HG03520 (cell line): ENCODE measurements around the gene ATP2C1.
"Not testable (repeated sequence)": the region's sequence is repeated elsewhere in the genome, so short reads cannot be mapped to it uniquely, and the experiment has no call there.

Experiments used
- ATAC-seq: cut with Tn5 transposase; IDR thresholded peaks from one replicate; pipeline ENCODE4 v1.9.1; 2021; ENCODE audit warnings: mild to moderate bottlenecking, moderate library complexity; ENCODE audit not compliant: unreplicated experiment

Gene ATP2C1

DNA sequence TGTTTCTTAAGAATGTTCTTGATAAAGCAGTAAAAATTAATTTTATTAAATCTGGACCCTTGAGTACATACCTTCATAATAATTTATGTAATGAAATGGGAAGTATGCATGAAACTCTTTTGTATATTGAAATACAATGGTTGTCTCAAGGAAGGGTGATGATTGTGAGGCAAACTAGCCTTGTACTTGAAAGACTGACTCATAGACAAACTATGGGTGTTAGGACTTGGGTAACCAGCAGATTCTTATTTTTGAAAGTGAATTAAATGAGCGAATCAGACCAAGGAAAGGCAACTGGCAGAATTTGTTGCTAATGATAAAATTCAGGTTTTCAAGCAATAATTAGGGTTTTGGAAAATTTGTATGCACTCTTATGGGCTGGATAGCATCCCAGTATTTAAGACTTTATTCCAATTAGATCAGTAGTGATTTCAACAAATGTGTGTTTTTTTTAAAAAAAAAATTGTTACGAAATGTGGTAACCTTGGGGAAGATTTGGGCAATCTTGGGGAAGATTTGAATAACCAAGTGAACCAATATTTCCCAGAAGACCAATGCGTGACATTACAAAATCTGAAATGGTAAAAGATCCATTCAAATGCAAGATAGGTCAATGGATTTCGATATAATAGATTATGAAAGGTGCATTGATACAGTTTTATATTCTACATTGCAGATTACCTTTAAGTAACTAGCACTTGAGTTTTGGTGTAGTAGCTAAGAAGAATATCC is 42.0 kb downstream of the ATP2C1 start:
- no peak for ATAC-seq

DNA sequence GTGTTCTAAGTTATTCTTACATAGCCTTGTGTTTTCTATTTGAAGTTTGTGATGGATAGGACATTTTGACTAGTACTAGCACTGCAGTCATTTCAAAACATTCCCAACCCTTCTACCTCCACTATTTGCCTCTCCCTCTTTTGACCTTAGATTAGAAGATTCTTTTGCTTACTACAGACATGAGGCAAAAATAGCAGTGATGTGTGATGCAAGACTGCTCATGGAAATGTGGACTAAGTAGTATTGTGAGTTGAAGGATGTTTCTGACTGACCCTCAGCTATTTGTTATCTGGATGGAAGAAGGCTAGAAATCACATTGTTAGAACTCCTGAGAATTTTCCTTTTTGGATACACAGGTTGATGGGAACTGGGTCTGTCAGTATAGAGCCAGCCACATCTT is 45.9 kb downstream of the ATP2C1 start:
- no peak for ATAC-seq

GRCh38 chr3:130941793-130942192 is 47.9 kb downstream of the ATP2C1 start:
- ATAC-seq: no peak

DNA sequence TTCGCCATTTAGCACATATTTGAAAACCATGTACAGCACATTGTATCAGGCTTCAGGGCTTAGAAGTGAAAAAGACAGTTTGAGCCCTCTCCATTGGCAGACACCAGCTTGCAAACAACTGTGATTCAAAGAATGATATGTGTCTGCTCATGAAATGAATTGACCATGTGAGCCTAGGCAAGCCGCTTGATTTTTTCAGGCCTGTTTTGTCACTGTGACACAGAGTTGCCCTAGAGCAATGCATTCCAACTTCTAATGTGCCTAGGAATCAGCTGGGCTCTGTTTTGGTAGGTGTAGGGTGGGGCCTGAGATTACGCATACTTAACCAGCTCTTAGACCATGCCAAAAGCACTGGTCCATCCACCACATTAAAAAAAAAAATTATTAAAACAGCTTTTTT is 53.0 kb downstream of the ATP2C1 start:
- ATAC-seq: no peak

- ATAC-seq: no peak
These were observed 54.3 kb downstream of the ATP2C1 start for GRCh38 chr3:130948001-130948773.

GRCh38 chr3:130948929-130949328 is 55.0 kb downstream of the ATP2C1 start:
- no peak for ATAC-seq

GRCh38 chr3:130950124-130950523 is 56.2 kb downstream of the ATP2C1 start:
- ATAC-seq: peak; percentile 74

- no peak for ATAC-seq
These were observed 56.8 kb downstream of the ATP2C1 start for GRCh38 chr3:130950641-130951040.

- no peak for ATAC-seq
These were observed 61.6 kb downstream of the ATP2C1 start for GRCh38 chr3:130955481-130955880.

- ATAC-seq: no peak
These were observed 62.4 kb downstream of the ATP2C1 start for GRCh38 chr3:130956281-130956680.

GRCh38 chr3:130956721-130957120 is 62.8 kb downstream of the ATP2C1 start:
- no peak for ATAC-seq

- no peak for ATAC-seq
These were observed 66.4 kb downstream of the ATP2C1 start for GRCh38 chr3:130960139-130960795.

DNA sequence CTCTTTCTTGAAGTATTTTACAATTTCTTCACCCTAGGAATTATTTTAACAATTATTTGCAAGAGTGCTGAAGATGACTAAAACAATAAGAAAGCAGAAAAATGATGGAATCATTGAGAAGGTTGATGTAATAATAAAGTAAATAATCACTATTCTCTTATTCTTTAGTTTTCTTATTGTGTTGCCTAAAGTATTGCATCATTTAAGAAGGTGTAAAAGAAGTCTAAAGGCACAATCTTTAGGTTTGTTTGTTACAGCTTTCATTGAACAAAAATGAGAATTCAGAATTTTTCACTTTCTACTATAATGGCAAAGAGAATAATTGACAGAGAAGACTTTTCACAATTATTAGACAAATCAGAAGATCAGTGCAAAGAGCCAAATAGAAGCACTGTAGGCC is 67.6 kb downstream of the ATP2C1 start:
- no peak for ATAC-seq

- no peak for ATAC-seq
These were observed 69.6 kb downstream of the ATP2C1 start for GRCh38 chr3:130963444-130963843.

DNA sequence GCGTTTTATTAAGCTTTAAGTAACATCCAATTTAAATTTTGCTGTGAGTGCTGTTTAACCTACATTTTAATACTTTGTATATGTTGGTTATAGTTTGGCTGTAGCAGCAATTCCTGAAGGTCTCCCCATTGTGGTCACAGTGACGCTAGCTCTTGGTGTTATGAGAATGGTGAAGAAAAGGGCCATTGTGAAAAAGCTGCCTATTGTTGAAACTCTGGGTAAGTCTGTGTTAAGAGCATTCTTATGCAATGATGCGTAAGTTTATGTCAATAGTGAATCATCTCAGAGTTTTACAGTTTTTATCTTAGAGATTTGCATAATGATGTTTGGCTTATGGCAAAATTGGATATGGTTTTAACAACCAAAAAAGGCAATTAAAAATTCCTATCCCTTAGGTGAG is 70.0 kb downstream of the ATP2C1 start:
- ATAC-seq: no peak

DNA sequence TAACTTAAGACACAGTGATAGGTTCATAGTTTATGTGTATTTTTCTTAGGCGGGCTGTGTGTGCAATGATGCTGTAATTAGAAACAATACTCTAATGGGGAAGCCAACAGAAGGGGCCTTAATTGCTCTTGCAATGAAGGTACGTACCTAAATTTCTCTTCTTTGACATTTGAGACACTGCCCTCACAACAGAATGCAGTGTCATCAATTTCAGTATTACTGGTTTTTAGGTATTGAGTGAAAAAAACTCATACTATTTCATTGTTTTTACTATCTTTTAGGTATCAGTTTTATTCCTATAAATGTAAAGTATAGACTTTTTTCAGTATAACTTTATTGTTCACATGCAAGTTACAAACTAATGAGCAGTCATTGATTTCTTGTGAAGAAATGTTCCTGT is 73.4 kb downstream of the ATP2C1 start:
- ATAC-seq: no peak

DNA sequence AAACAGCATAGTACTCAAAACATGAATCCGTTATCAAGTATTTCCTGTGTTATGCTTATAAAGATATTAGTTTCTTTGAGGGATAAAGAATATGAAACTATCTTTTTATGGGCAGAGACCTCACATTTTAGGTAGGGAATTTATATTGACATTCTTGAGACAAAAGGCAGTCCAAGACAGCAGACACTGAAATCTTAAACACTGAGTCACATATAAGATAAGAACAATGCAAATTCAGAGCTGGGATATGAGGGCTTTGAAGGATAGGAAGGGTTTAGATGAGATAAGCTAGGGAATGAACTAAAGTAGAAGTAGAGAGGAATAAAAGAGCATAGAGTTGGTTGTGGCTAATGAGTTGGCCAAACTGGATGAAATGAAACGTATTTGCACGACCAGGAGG is 74.3 kb downstream of the ATP2C1 start:
- ATAC-seq: no peak

DNA sequence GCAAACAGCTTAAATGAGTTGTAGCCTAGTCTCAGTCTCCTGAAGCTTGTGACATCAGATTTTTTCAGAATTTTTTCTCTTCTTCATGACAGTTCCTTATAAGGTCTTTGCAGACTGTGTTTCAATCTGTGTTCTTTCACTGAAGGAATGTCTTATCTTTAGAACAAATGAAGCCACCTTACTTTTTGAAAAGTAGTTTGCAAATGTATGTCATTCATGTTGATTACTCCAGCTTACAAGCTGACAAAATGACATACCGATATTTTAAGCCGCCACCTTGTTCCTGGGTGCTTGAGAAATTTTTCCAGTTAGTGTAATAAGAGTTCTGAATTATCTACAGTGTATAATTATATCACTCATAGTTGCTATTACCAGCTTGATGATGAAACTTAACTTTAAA is 75.7 kb downstream of the ATP2C1 start:
- no peak for ATAC-seq

- ATAC-seq: no peak
These were observed 77.3 kb downstream of the ATP2C1 start for GRCh38 chr3:130971208-130971607.

DNA sequence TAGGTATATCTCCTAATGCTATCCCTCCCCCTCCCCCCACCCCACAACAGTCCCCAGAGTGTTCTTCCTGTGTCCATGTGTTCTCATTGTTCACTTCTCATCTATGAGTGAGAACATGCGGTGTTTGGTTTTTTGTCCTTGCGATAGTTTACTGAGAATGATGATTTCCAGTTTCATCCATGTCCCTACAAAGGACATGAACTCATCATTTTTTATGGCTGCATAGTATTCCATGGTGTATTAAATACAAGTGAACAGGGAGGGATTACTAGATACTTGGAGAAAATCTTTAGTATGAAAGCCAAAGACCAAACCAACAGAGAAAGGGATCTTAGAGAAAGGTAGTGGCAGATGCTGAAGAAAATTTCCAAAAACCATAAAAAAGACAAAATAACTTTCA is 78.7 kb downstream of the ATP2C1 start:
- ATAC-seq: not testable (repeated sequence)

DNA sequence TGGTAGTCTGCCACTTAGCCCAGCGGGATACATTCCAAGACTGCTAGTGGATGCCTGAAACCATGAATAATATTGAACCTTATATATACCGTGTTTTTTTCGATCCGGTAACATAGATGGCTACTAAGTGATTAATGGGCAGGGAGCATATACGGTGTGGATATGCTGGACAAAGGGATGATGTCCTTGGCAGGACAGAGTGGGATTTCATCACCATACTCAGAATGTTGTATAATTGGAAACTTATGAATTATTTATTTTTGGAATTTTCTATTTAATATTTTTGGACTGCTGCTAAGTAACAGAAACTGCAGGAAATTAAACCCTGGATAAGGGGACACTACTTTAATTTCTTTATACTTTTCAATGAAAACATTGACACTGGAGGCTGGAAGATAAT is 79.5 kb downstream of the ATP2C1 start:
- ATAC-seq: no peak

- no peak for ATAC-seq
These were observed 80.3 kb downstream of the ATP2C1 start for GRCh38 chr3:130974201-130974600.
